WTC11 (cell line): ENCODE measurements around the gene MYBPH.

Source experiments
- ATF2 ChIP-seq: sonication (generic); formaldehyde crosslinking; IDR thresholded peaks from 2 replicates; pipeline ENCODE4 v1.8.1; 2022; ENCODE audit warnings: low read depth, missing genetic modification reagents, borderline replicate concordance
- ETV6 ChIP-seq: sonication (generic); formaldehyde crosslinking; IDR thresholded peaks from 2 replicates; pipeline ENCODE4 v1.8.1; 2022; ENCODE audit warnings: mild to moderate bottlenecking, missing genetic modification reagents
- JUN ChIP-seq: sonication (generic); formaldehyde crosslinking; IDR thresholded peaks from 2 replicates; pipeline ENCODE4 v1.8.0; 2023; ENCODE audit warnings: mild to moderate bottlenecking, missing genetic modification reagents
- SMAD4 ChIP-seq: sonication (generic); formaldehyde crosslinking; IDR thresholded peaks from 2 replicates; pipeline ENCODE4 v1.8.0; 2022; ENCODE audit warnings: mild to moderate bottlenecking, missing genetic modification reagents
- TCF7 ChIP-seq: sonication (generic); formaldehyde crosslinking; IDR thresholded peaks from 2 replicates; pipeline ENCODE4 v1.8.0; 2022; ENCODE audit warnings: mild to moderate bottlenecking, low read depth, missing genetic modification reagents, moderate library complexity
- USF2 ChIP-seq: sonication (generic); formaldehyde crosslinking; IDR thresholded peaks from 2 replicates; pipeline ENCODE4 v1.8.1; 2023; ENCODE audit warnings: mild to moderate bottlenecking, missing genetic modification reagents, moderate library complexity
- ZNF138 ChIP-seq: sonication (generic); formaldehyde crosslinking; conservative IDR thresholded peaks from 2 replicates; pipeline ENCODE4 v1.8.1; 2022; ENCODE audit warnings: mild to moderate bottlenecking, moderate library complexity, missing genetic modification reagents
- TF ChIP-seq, protein P1 (sequence below): fragments of 200-600 bp; IDR thresholded peaks from 2 replicates; pipeline ENCODE4 v1.8.0; 2022; ENCODE audit warnings: antibody characterized with exemption
- TF ChIP-seq, protein P2 (sequence below): sonication (generic); formaldehyde crosslinking; IDR thresholded peaks from 2 replicates; pipeline ENCODE4 v1.8.0; 2022; ENCODE audit warnings: mild to moderate bottlenecking, missing genetic modification reagents

GRCh38 chr1:203127666-203128430 lies 47.8 kb downstream of the MYBPH start, which contains the start of gene ADORA1:
- TF ChIP-seq, protein P1, sequence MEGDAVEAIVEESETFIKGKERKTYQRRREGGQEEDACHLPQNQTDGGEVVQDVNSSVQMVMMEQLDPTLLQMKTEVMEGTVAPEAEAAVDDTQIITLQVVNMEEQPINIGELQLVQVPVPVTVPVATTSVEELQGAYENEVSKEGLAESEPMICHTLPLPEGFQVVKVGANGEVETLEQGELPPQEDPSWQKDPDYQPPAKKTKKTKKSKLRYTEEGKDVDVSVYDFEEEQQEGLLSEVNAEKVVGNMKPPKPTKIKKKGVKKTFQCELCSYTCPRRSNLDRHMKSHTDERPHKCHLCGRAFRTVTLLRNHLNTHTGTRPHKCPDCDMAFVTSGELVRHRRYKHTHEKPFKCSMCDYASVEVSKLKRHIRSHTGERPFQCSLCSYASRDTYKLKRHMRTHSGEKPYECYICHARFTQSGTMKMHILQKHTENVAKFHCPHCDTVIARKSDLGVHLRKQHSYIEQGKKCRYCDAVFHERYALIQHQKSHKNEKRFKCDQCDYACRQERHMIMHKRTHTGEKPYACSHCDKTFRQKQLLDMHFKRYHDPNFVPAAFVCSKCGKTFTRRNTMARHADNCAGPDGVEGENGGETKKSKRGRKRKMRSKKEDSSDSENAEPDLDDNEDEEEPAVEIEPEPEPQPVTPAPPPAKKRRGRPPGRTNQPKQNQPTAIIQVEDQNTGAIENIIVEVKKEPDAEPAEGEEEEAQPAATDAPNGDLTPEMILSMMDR = no peak
- TF ChIP-seq ATF2 (CRISPR knock-in tag) (no peak), ZNF138 (CRISPR knock-in tag) (0 out of 2 replicates have a peak, but pooled peaks have one; percentile 42), USF2 (CRISPR knock-in tag) (peak; percentile 83), TCF7 (CRISPR knock-in tag) (no peak), ETV6 (no peak), JUN (CRISPR knock-in tag) (no peak), SMAD4 (no peak)
- TF ChIP-seq, protein P2, sequence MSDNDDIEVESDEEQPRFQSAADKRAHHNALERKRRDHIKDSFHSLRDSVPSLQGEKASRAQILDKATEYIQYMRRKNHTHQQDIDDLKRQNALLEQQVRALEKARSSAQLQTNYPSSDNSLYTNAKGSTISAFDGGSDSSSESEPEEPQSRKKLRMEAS (CRISPR knock-in tag) = peak; percentile 82
